Right cardiac atrium (tissue), 5 donors: ENCODE measurements around the gene PPP1R9B. TPM values are rescaled to one million over a fixed set of nuclear protein-coding genes. Genes with fewer than 3 reads are reported as not detected.

ENCODE experiments used
- ATAC-seq, 2 donors: fragments of 200-7000 bp; cut with Tn5 transposase; one replicate each; pipeline versions ENCODE4 v1.8.0 to v1.9.1; 2020; ENCODE audit warnings: moderate library complexity in 2 of 2, mild to moderate bottlenecking in 1 of 2
- DNase-seq, 3 donors: peaks; one replicate each; pipeline ENCODE4 v3.0.0-alpha.2; 2020
- H3K27ac ChIP-seq: one replicate; pipeline ENCODE4 v1.5.1; 2013; ENCODE audit warnings: mild to moderate bottlenecking, low read length, control low read depth, moderate library complexity
- H3K27me3 ChIP-seq: one replicate; pipeline ENCODE4 v1.6.1; 2013; ENCODE audit not compliant: control insufficient read depth, insufficient read depth
- H3K4me1 ChIP-seq: one replicate; pipeline ENCODE4 v1.6.1; 2013; ENCODE audit warnings: low read length; ENCODE audit not compliant: control insufficient read depth, insufficient read depth
- H3K4me3 ChIP-seq: one replicate; pipeline ENCODE4 v1.5.1; 2013; ENCODE audit warnings: low read length, control low read depth
- H3K9me3 ChIP-seq: one replicate; pipeline ENCODE4 v1.6.1; 2013; ENCODE audit warnings: low read length; ENCODE audit not compliant: control insufficient read depth
- WGBS: extraction: QIAGEN DNeasy Blood & Tissue Kit; methylation state at CpG from one replicate; pipeline ENCODE4 v1.1.7; 2013; 5-methylcytosine and 5-hydroxymethylcytosine counted together
- intact Hi-C, 4 donors: fragments of 100-400 bp; cut with DNase I; formaldehyde crosslinking; loops; one replicate each; pipeline versions ENCODE4 v1.11.0 to v1.14.0; 2022 to 2023
- long read RNA-seq, 4 donors: library from polyadenylated mRNA; unstranded; transcript quantifications; one replicate each; pipeline ENCODE4 v2.0.0, GENCODE V29; 2020 to 2021
- polyA plus RNA-seq: library from polyadenylated mRNA; stranded (reverse); fragments of 200-250 nt; gene quantifications from one replicate; pipeline ENCODE4 v1.2.3, GENCODE V29; 2013
- total RNA-seq, 4 donors: library from RNA; stranded (reverse); fragmentation: NEBNext Ultra II Directional; extraction: Animal tissue kit (Norgen Biotek cat#: 25700); gene quantifications; one replicate each; pipeline ENCODE4 v1.2.1, GENCODE V29; 2021
- donor health status: healthy with polysubstance abuse.
- donor health status: DM: no; HTN: yes; CAD: no.
- donor health status: DM: no; HTN: no; CAD: no.
- donor health status: DM: no; HTN: yes; CAD: no; lungs with severe emphysema.
- donor health status: DM: yes; HTN: yes; CAD: no.

Gene PPP1R9B, protein sequence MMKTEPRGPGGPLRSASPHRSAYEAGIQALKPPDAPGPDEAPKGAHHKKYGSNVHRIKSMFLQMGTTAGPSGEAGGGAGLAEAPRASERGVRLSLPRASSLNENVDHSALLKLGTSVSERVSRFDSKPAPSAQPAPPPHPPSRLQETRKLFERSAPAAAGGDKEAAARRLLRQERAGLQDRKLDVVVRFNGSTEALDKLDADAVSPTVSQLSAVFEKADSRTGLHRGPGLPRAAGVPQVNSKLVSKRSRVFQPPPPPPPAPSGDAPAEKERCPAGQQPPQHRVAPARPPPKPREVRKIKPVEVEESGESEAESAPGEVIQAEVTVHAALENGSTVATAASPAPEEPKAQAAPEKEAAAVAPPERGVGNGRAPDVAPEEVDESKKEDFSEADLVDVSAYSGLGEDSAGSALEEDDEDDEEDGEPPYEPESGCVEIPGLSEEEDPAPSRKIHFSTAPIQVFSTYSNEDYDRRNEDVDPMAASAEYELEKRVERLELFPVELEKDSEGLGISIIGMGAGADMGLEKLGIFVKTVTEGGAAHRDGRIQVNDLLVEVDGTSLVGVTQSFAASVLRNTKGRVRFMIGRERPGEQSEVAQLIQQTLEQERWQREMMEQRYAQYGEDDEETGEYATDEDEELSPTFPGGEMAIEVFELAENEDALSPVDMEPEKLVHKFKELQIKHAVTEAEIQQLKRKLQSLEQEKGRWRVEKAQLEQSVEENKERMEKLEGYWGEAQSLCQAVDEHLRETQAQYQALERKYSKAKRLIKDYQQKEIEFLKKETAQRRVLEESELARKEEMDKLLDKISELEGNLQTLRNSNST
- total RNA-seq (10 to 100 TPM; 33.2 to 40.7 (median 36.1) TPM), polyA plus RNA-seq (26.5 TPM)
- long read RNA-seq, donor 1, full-length matches to known transcripts: 5 of 16 reads
- long read RNA-seq, donor 1, partial matches to known transcripts: 2 of 16 reads
- long read RNA-seq, donor 1, other reads (novel, unspliced or antisense): 9 of 16 reads
- long read RNA-seq, donor 2, full-length matches to known transcripts: 3 of 6 reads
- long read RNA-seq, donor 2, partial matches to known transcripts: 0 of 6 reads
- long read RNA-seq, donor 2, other reads (novel, unspliced or antisense): 3 of 6 reads
- long read RNA-seq, donor 3, full-length matches to known transcripts: 1 of 8 reads
- long read RNA-seq, donor 3, partial matches to known transcripts: 1 of 8 reads
- long read RNA-seq, donor 3, other reads (novel, unspliced or antisense): 6 of 8 reads
- long read RNA-seq, donor 4, full-length matches to known transcripts: 2 of 6 reads
- long read RNA-seq, donor 4, partial matches to known transcripts: 4 of 6 reads
- long read RNA-seq, donor 4, other reads (novel, unspliced or antisense): 0 of 6 reads

DNA sequence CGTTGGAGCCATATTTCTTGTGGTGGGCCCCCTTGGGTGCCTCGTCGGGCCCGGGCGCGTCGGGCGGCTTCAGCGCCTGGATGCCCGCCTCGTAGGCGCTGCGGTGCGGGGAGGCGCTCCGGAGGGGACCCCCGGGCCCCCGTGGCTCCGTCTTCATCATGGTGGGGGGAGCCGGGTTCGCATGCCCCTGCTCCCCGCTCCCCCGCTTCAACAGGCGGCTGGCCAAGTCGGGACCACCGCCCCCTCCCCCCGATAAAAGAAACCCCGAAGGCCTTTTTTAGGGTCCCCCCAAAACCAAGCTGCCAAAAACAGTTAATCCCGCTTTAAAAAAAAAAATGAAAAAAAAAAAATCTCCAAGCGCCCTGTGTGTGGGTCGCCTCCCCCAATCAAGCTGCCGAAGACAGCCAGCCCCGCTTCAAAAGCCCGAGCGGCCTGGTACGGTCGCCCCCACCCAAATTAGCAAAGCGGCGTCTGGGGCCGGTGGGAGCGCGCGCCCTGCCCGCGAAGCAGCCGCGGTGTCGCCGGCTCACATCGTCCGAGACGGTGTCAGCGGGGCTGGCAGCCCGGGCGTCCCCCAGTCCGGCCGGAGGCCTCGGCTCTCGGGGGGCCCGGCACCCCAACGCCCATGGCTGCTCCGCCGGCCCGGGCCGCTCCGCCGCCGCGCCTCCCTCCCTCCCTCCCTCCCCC, at the start of gene PPP1R9B:
Gene PPP1R9B, minus strand, starts transcription at position 324 of the 687 bp plus-strand sequence. Its CDS starts 164 bp downstream, at position 160.
- intact Hi-C loops: loop anchor here in 1 of 4 donors (10.0 kb wide), 1 partner anchor 56 kb away; the partner anchor contains the start of gene PDK2
- Histone ChIP-seq H3K4me1 (peaks cover 23% of the 10 kb centered on the region), H3K4me3 (peak within 1 kb of the TSS; percentile 86), H3K27ac (peak within 1 kb of the TSS; percentile 96), H3K9me3 (no peaks in the 10 kb centered on the region), H3K27me3 (no peaks in the 10 kb centered on the region)
- DNase-seq: peak; percentile 22 to 71 (median 58)
- ATAC-seq: no peak
- under 1% methylated on average over 69 of the region's 69 CpGs for WGBS

DNA sequence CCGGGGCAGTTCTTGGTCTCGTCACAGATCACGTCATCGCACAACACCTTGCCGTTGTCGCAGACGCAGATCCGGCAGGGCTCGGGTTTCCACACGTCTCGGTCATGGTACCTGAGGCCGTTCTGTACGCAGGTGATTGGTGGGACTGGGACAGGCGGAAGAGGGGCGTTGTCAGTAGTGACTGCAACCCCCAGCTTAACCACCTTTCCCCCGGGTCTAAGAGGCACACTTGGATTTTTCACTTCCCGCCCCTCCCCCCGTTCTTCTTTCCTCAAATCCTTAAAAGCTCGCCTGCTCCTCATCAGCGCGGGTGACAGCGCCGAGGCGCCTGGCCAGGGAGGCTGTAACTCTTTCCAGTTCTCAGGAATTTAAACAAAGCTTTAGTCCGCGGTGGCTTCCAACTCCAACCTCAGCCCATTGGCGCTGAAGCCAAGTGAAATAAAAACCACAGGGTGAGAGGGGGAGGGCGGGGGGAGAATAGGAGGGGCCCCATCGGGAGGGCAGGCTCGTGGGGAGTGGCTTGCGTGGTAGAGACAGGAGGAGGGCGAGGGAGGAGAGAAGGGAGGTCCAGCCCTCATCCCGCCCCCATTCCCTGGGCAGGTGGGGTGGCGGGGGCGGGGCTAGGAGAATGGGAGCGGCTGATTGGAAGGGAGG, 49.5 kb upstream of the PPP1R9B start:
- ATAC-seq (peak; percentile 93), DNase-seq (peak; percentile 93 to 97 (median 95))
- H3K4me1 ChIP-seq: no peaks in the 10 kb centered on the region
- 3% methylated on average over 36 of the region's 36 CpGs for WGBS
- no peaks in the 10 kb centered on the region for H3K27me3 ChIP-seq
- intact Hi-C loops: loop anchor here (1.0 to 10.0 kb wide), 6 partner anchors 65 to 99 kb away; partner anchors contain the start of genes TMEM92 (in 2 of the 4) and SAMD14 (in 1 of the 4)
- no peak overlapping the region for H3K27ac ChIP-seq
- H3K9me3 ChIP-seq: no peaks in the 10 kb centered on the region
- peak overlapping the region; percentile 41 for H3K4me3 ChIP-seq

DNA sequence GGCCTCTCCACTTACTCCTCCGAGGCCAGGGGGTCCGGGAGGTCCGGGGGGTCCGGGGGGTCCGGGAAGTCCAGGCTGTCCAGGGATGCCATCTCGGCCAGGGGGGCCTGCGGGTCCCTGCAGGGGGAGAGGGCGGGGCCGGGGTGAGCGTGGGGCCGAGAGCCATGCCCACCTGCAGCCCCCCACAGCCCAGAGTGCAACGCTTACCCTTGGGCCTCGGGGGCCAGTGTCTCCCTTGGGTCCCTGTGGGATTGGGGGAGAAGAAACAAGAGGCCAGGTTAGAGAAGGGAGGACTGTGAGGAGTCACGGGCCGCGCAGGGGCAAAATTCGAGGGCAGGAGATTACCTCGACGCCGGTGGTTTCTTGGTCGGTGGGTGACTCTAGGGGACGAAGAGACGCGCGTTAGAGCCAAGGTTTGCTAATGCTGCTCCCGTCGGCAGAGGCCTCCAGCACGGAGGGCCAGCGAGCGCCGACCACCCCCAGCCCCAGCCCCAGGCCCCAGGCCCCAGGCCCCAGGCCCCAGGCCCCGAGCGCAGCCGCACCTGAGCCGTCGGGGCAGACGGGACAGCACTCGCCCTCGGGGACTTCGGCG, 48.8 kb upstream of the PPP1R9B start:
- Histone ChIP-seq H3K4me1 (no peaks in the 10 kb centered on the region), H3K27me3 (no peaks in the 10 kb centered on the region), H3K9me3 (no peaks in the 10 kb centered on the region), H3K27ac (no peak overlapping the region), H3K4me3 (peak overlapping the region; percentile 38)
- no peak for ATAC-seq
- DNase-seq: peak; percentile 39 to 73 (median 72)
- 32% methylated on average over 41 of the region's 41 CpGs for WGBS
- intact Hi-C loops: loop anchor here in 1 of 4 donors (10.0 kb wide), 1 partner anchor 65 kb away; the partner anchor contains the start of gene SAMD14

DNA sequence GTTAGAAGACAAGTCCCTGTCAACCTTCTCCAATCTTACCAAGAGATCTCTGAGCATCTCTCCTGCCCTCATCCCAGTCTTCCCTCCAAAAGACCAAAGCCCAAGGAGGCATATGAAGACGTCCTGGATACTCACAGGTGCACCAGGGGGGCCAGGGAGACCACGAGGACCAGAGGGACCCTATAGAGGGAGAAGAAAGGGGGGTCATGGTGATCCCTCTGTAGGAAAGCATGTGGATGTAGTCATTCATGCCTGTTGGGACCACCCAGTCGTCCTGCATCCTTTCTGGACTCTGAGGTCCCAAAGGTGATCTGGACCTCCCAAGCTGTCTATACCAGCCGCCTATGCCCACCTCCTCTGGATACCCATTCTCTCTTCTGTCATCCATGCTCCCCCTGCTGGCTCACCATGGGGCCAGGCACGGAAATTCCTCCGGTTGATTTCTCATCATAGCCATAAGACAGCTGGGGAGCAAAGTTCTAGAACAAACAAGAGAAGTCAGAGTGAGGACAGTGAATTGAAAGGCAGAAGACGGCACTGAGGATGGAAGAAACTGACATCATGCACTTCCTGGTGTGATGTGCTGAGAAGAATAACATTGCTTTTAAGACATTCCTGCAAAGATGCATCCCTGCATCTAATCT, 47.7 kb upstream of the PPP1R9B start:
- intact Hi-C loops: loop anchor here in 1 of 4 donors (10.0 kb wide), 1 partner anchor 63 kb away; the partner anchor contains the start of gene SAMD14
- H3K27me3 ChIP-seq: no peaks in the 10 kb centered on the region
- H3K27ac ChIP-seq: no peak overlapping the region
- no peak overlapping the region for H3K4me3 ChIP-seq
- 19% methylated on average over 7 of the region's 7 CpGs for WGBS
- H3K4me1 ChIP-seq: no peaks in the 10 kb centered on the region
- peak in 2 of 3 donors; percentile 79 to 80 for DNase-seq
- no peak for ATAC-seq
- H3K9me3 ChIP-seq: no peaks in the 10 kb centered on the region

DNA sequence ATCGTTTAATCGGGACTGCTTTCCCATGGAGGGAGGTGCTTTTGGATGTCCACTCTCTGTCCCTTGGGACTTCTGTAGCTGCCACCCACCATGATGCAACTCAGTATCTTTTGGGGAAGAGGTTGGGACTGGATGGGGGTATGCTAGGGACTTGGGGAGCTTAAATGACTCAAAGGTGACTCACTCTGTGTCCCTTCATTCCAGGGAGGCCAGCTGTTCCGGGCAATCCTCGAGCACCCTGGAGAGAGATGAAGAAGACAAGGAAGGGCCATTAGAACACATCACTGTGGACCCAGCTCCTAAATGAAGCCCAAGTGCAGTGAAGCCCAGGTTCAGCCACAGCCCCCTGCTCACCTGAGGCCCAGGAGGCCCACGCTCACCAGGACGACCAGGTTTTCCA, 46.3 kb upstream of the PPP1R9B start:
- Histone ChIP-seq H3K9me3 (no peaks in the 10 kb centered on the region), H3K27ac (no peak overlapping the region), H3K27me3 (no peaks in the 10 kb centered on the region), H3K4me3 (no peak overlapping the region), H3K4me1 (no peaks in the 10 kb centered on the region)
- intact Hi-C loops: loop anchor here in 1 of 4 donors (10.0 kb wide), 1 partner anchor 62 kb away; the partner anchor contains the start of gene SAMD14
- ATAC-seq: no peak
- 59% methylated on average over 6 of the region's 6 CpGs for WGBS
- peak in 1 of 3 donors; percentile 33 for DNase-seq

DNA sequence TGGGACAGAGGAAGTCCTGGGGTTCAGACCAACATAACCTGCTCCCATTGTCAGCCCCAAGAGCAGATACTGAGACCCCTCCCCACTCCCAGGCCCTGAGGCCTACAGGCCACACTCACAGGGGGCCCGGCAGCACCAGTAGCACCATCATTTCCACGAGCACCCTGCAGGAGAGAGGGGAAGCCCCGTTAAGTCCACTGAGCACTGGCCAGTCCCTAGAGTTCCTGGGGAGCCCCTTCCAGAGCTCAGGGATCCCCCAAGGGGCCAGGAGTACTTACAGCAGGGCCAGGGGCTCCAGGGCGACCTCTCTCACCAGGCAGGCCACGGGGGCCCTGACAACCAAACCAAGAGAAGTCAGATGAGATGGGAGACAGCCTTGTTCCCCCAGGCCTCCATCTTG, 45.6 kb upstream of the PPP1R9B start:
- ATAC-seq: no peak
- intact Hi-C loops: loop anchor here in 1 of 4 donors (10.0 kb wide), 1 partner anchor 61 kb away; the partner anchor contains the start of gene SAMD14
- WGBS: 53% methylated on average over 5 of the region's 5 CpGs
- DNase-seq: peak in 2 of 3 donors; percentile 30 to 45
- Histone ChIP-seq H3K4me1 (no peaks in the 10 kb centered on the region), H3K27ac (no peak overlapping the region), H3K27me3 (no peaks in the 10 kb centered on the region), H3K4me3 (no peak overlapping the region), H3K9me3 (no peaks in the 10 kb centered on the region)

DNA sequence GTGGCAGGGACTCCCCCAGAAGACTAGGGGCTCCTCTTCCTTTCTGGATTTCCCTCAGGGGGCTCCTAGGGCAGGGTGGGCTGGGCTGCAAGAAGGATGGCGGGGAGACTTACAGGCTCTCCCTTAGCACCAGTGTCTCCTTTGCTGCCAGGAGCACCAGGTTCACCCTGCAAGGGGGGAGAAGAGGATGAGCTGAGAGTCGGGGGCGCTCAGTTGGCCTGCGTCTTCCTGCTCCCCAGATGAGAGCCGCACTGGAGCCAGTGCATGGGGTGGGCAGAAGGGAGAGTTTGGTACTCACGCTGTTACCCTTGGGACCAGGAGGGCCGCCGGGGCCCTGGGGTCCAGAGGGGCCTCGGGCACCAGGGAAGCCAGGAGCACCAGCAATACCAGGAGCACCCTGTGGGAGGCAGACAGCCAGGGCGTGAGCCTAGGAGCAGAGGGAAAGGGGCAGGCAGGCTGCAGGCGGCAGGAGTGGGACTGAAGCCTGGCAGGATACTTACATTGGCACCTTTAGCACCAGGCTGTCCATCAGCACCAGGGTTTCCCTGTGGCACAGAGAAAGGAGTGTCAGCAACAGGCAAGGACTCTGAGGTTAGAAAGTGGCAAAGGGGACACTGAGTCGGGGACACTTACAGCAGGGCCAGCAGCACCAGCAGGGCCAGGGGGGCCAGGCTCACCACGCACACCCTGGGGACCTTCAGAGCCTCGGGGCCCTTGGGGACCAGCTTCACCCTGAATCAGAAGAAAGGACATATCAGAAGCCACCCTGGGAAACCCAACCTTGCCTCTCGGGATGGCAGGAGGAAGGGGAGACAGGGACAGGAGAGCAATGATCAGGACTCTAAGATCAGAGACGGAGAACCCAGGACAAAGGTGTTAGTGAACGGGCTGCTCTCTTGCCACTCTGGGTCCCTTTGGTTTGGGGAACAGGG, 44.7 kb upstream of the PPP1R9B start:
- H3K4me1 ChIP-seq: no peaks in the 10 kb centered on the region
- WGBS: 68% methylated on average over 17 of the region's 17 CpGs
- no peaks in the 10 kb centered on the region for H3K9me3 ChIP-seq
- ATAC-seq (no peak), DNase-seq (peak in 2 of 3 donors; percentile 52)
- no peak overlapping the region for H3K4me3 ChIP-seq
- intact Hi-C loops: loop anchor here in 1 of 4 donors (10.0 kb wide), 1 partner anchor 60 kb away; the partner anchor contains the start of gene SAMD14
- H3K27ac ChIP-seq: no peak overlapping the region
- no peaks in the 10 kb centered on the region for H3K27me3 ChIP-seq
